Ascending aorta (tissue), 2 donors: Measurements from ENCODE around the gene SH3RF3. TPM values are rescaled to one million over a fixed set of nuclear protein-coding genes. Genes with fewer than 3 reads are reported as not detected.

Experiments used
- DNase-seq, 2 donors: peaks; one replicate each; pipeline ENCODE4 v3.0.0-alpha.2; 2019; ENCODE audit warnings: low spot score in 2 of 2
- H3K27ac ChIP-seq, 2 donors: fragments of 200-600 bp; sonication (generic); one replicate each; pipeline ENCODE4 v1.5.1; 2016 to 2017; ENCODE audit warnings: mild to moderate bottlenecking in 1 of 2
- H3K27me3 ChIP-seq: fragments of 200-600 bp; sonication (generic); one replicate; pipeline ENCODE4 v1.5.1; 2017
- H3K36me3 ChIP-seq, 2 donors: fragments of 200-600 bp; sonication (generic); one replicate each; pipeline ENCODE4 v1.5.1; 2016
- H3K4me1 ChIP-seq, 2 donors: fragments of 200-600 bp; sonication (generic); one replicate each; pipeline ENCODE4 v1.5.1; 2016 to 2017; ENCODE audit warnings: mild to moderate bottlenecking in 1 of 2
- H3K4me3 ChIP-seq, 2 donors: fragments of 200-600 bp; sonication (generic); one replicate each; pipeline ENCODE4 v1.5.1; 2016 to 2017; ENCODE audit warnings: mild to moderate bottlenecking in 1 of 2
- H3K9me3 ChIP-seq, 2 donors: fragments of 200-600 bp; sonication (generic); one replicate each; pipeline ENCODE4 v1.5.1; 2016
- CTCF ChIP-seq, 3 experiments: fragments of 200-600 bp in 2 of 3; fragments of 450-650 bp in 1 of 3; sonication (generic) in 2 of 3; IDR thresholded peaks; one replicate each; pipeline ENCODE4 v1.5.1; 2016 to 2019; ENCODE audit warnings: antibody characterized with exemption in 3 of 3, mild to moderate bottlenecking in 1 of 3, moderate library complexity in 1 of 3
- intact Hi-C: fragments of 100-400 bp; cut with DNase I; formaldehyde crosslinking; loops from one replicate; pipeline ENCODE4 v1.15.1; 2023
- total RNA-seq: library from RNA; depleted of rRNA; stranded (reverse); fragments of >200 nt; gene quantifications from one replicate; pipeline ENCODE4 v1.1.0, GENCODE V29; 2016

SH3RF3 gene
- total RNA-seq, 1 donor from 2014 or later, result 53.5 TPM

- Histone ChIP-seq H3K36me3 (no peaks in the 10 kb centered on the region), H3K9me3 (no peaks in the 10 kb centered on the region), H3K4me1 (no peaks in the 10 kb centered on the region), H3K27ac (no peak overlapping the region), H3K27me3 (no peaks in the 10 kb centered on the region), H3K4me3 (no peak overlapping the region)
- no peak for TF ChIP-seq CTCF (IDR thresholded peaks at IDR 0.05)
- no peak for DNase-seq
- intact Hi-C loops, result no loop called here
These were observed 182.8 kb downstream of the SH3RF3 start for GRCh38 chr2:109311771-109312170.

- Histone ChIP-seq H3K4me1 (peaks cover 0 to 7% of the 10 kb centered on the region in 2 donors), H3K27me3 (no peaks in the 10 kb centered on the region), H3K36me3 (no peaks in the 10 kb centered on the region), H3K9me3 (no peaks in the 10 kb centered on the region), H3K4me3 (no peak overlapping the region), H3K27ac (no peak overlapping the region)
- no peak for DNase-seq
- intact Hi-C loops, result no loop called here
- TF ChIP-seq CTCF (IDR thresholded peaks at IDR 0.05), result no peak
These were observed 183.9 kb downstream of the SH3RF3 start for GRCh38 chr2:109312902-109313301.

- no peak overlapping the region for H3K27ac ChIP-seq
- H3K4me1 ChIP-seq, result peaks cover 0 to 7% of the 10 kb centered on the region in 2 donors
- no peak overlapping the region for H3K4me3 ChIP-seq
- intact Hi-C loops, result no loop called here
- TF ChIP-seq CTCF (IDR thresholded peaks at IDR 0.05), result no peak
- H3K27me3 ChIP-seq, result no peaks in the 10 kb centered on the region
- no peak for DNase-seq
- H3K9me3 ChIP-seq, result no peaks in the 10 kb centered on the region
- no peaks in the 10 kb centered on the region for H3K36me3 ChIP-seq
These were observed 184.3 kb downstream of the SH3RF3 start for GRCh38 chr2:109313343-109313742.

GRCh38 chr2:109316091-109316490, 187.1 kb downstream of the SH3RF3 start:
- intact Hi-C loops, result no loop called here
- Histone ChIP-seq H3K27me3 (no peaks in the 10 kb centered on the region), H3K9me3 (no peaks in the 10 kb centered on the region), H3K4me1 (peaks cover 6 to 21% of the 10 kb centered on the region in 2 donors), H3K27ac (no peak overlapping the region), H3K4me3 (no peak overlapping the region), H3K36me3 (no peaks in the 10 kb centered on the region)
- TF ChIP-seq CTCF (IDR thresholded peaks at IDR 0.05), result no peak
- DNase-seq, result no peak

- H3K27me3 ChIP-seq, result no peaks in the 10 kb centered on the region
- no peak for TF ChIP-seq CTCF (IDR thresholded peaks at IDR 0.05)
- no peaks in the 10 kb centered on the region for H3K9me3 ChIP-seq
- peak overlapping the region in 1 of 2 donors; percentile 45 for H3K4me3 ChIP-seq
- intact Hi-C loops, result no loop called here
- peaks cover 13 to 31% of the 10 kb centered on the region in 2 donors for H3K4me1 ChIP-seq
- no peak for DNase-seq
- no peaks in the 10 kb centered on the region for H3K36me3 ChIP-seq
- peak overlapping the region; percentile 69 to 73 for H3K27ac ChIP-seq
These were observed 188.6 kb downstream of the SH3RF3 start for GRCh38 chr2:109317471-109318095.
